Activated B cell treated with CpG ODN at 0.5 μM for 24 hours (primary cell): ENCODE results near the gene OXSM. TPM values are rescaled to one million over a fixed set of nuclear protein-coding genes. Genes with fewer than 3 reads are reported as not detected.

Source experiments
- ATAC-seq: fragments of 200-7000 bp; cut with Tn5 transposase; one replicate; pipeline ENCODE4 v1.10.0; 2021; ENCODE audit warnings: low read depth, mild to moderate bottlenecking, moderate library complexity
- CTCF ChIA-PET: fragments of 350-600 bp; sonication (Branson Sonifier 250); formaldehyde crosslinking; loops from one replicate; lab custom pipeline; 2021; ENCODE audit warnings: antibody characterized with exemption; lab: Charles Lee
- POLR2A ChIA-PET: fragments of 350-600 bp; sonication (Branson Sonifier 250); formaldehyde crosslinking; loops from one replicate; lab custom pipeline; 2021; ENCODE audit warnings: antibody characterized with exemption; lab: Charles Lee
- DNase-seq: peaks from one replicate; pipeline ENCODE4 v3.0.0; 2022
- H3K27ac Mint-ChIP-seq: one replicate; pipeline ENCODE4 v1.8.0; 2020; ENCODE audit warnings: mixed read lengths
- H3K27me3 Mint-ChIP-seq: one replicate; pipeline ENCODE4 v1.8.0; 2021; ENCODE audit warnings: mixed read lengths
- H3K36me3 Mint-ChIP-seq: one replicate; pipeline ENCODE4 v1.8.0; 2021; ENCODE audit warnings: low read depth, mixed read lengths
- H3K4me1 Mint-ChIP-seq: one replicate; pipeline ENCODE4 v1.8.0; 2021; ENCODE audit warnings: mixed read lengths
- H3K4me3 Mint-ChIP-seq: one replicate; pipeline ENCODE4 v1.8.0; 2020; ENCODE audit warnings: mild to moderate bottlenecking, mixed read lengths
- H3K9me3 Mint-ChIP-seq: one replicate; pipeline ENCODE4 v1.8.0; 2020; ENCODE audit warnings: mixed read lengths
- CTCF ChIP-seq: fragments of 200-600 bp; IDR thresholded peaks from one replicate; pipeline ENCODE4 v1.8.0; 2022; ENCODE audit warnings: antibody characterized with exemption, mild to moderate bottlenecking
- intact Hi-C: fragments of 100-400 bp; cut with micrococcal nuclease; formaldehyde crosslinking; loops from one replicate; pipeline ENCODE4 v1.15.1; 2024
- total RNA-seq: library from RNA; stranded (reverse); gene quantifications from 2 replicates; pipeline ENCODE4 v1.2.3, GENCODE V29; 2022

OXSM gene
- total RNA-seq, 1 donor from 2014 or later: 12.6 TPM

GRCh38 chr3:25836579-25836978 is 46.7 kb downstream of the OXSM start:
- ATAC-seq (no peak), DNase-seq (no peak)
- TF ChIP-seq CTCF: no peak
- intact Hi-C loops: no loop called here
- ChIA-PET CTCF (no interaction called here), POLR2A (no interaction called here)
- H3K9me3 Mint-ChIP-seq: peaks cover 2% of the 10 kb centered on the region
- peaks cover 4% of the 10 kb centered on the region for H3K4me1 Mint-ChIP-seq
- H3K4me3 Mint-ChIP-seq: no peak overlapping the region
- no peaks in the 10 kb centered on the region for H3K36me3 Mint-ChIP-seq
- H3K27ac Mint-ChIP-seq: no peak overlapping the region
- H3K27me3 Mint-ChIP-seq: peaks cover 2% of the 10 kb centered on the region

GRCh38 chr3:25837038-25837437 is 47.1 kb downstream of the OXSM start:
- no peak for ATAC-seq
- POLR2A ChIA-PET: no interaction called here
- CTCF ChIA-PET: no interaction called here

GRCh38 chr3:25840099-25840498 is 50.2 kb downstream of the OXSM start:
- POLR2A ChIA-PET: no interaction called here
- H3K27me3 Mint-ChIP-seq: peaks cover 2% of the 10 kb centered on the region

More at GRCh38 chr3:25837038-25837437, 47.1 kb downstream of the OXSM start:
- no peak overlapping the region for H3K27ac Mint-ChIP-seq
- no peaks in the 10 kb centered on the region for H3K36me3 Mint-ChIP-seq
- peaks cover 2% of the 10 kb centered on the region for H3K9me3 Mint-ChIP-seq
- no peak for DNase-seq
- intact Hi-C loops: no loop called here
- peaks cover 2% of the 10 kb centered on the region for H3K27me3 Mint-ChIP-seq
- no peak for TF ChIP-seq CTCF
- H3K4me3 Mint-ChIP-seq: no peak overlapping the region
- H3K4me1 Mint-ChIP-seq: peaks cover 4% of the 10 kb centered on the region

GRCh38 chr3:25843332-25843731 is 53.4 kb downstream of the OXSM start:
- intact Hi-C loops: no loop called here
- DNase-seq (no peak), ATAC-seq (no peak)
- ChIA-PET CTCF (no interaction called here), POLR2A (no interaction called here)
- Mint-ChIP-seq H3K4me1 (no peaks in the 10 kb centered on the region), H3K4me3 (no peak overlapping the region), H3K27ac (no peak overlapping the region), H3K36me3 (no peaks in the 10 kb centered on the region), H3K27me3 (peaks cover 2% of the 10 kb centered on the region), H3K9me3 (peaks cover 2% of the 10 kb centered on the region)
- TF ChIP-seq CTCF: no peak

More at GRCh38 chr3:25840099-25840498, 50.2 kb downstream of the OXSM start:
- no peaks in the 10 kb centered on the region for H3K4me1 Mint-ChIP-seq
- H3K9me3 Mint-ChIP-seq: peaks cover 2% of the 10 kb centered on the region
- DNase-seq: no peak
- H3K4me3 Mint-ChIP-seq: no peak overlapping the region
- intact Hi-C loops: no loop called here
- no peak overlapping the region for H3K27ac Mint-ChIP-seq
- no peak for TF ChIP-seq CTCF
- no peaks in the 10 kb centered on the region for H3K36me3 Mint-ChIP-seq
- CTCF ChIA-PET: no interaction called here
- ATAC-seq: no peak

Other genes with a start within 250 kb of the OXSM start
- 117 and 125 TPM in 2 replicates for gene TOP2B, start 125.2 kb upstream of the OXSM start, total RNA-seq
- gene NGLY1, start 6.6 kb upstream of the OXSM start, total RNA-seq: 104 and 127 TPM in 2 replicates